Activated CD8-positive, alpha-beta memory T cell treated with anti-CD3 and anti-CD28 coated beads for 48 hours (primary cell): ENCODE measurements around the gene THSD4.
"Not testable (repeated sequence)": the region's sequence is repeated elsewhere in the genome, so short reads cannot be mapped to it uniquely, and the experiment has no call there.

Experiments
- DNase-seq, 3 experiments: peaks; one replicate each; pipeline ENCODE4 v3.0.0-alpha.2; 2020; ENCODE audit warnings: low read depth in 2 of 3, low spot score in 2 of 3

The THSD4 gene

GRCh38 chr15:71414853-71415252 lies 299.6 kb downstream of the THSD4 start:
- DNase-seq: no peak

- no peak for DNase-seq
Observed at GRCh38 chr15:71422530-71423259, 307.4 kb downstream of the THSD4 start.

DNA sequence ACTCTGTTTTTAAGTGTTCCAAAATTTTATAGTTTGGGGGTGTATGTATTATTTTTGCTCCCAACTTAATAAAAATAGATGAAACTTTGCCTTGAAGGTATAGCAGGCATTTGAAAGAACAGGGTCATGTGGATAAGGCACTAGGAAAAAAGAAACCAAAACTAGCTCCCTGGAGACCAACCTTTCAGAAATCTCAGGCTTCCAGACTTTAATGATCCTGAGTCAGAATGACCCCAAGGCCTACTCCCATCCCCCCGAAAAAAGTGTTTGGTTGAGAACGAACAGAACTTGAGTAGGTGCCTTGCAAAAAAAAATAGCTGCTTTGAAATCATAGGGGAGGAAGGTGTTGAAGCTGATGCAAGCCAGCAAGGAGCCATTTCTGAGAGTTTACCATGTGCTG lies 309.5 kb downstream of the THSD4 start:
- no peak for DNase-seq

GRCh38 chr15:71425388-71425787 lies 310.1 kb downstream of the THSD4 start:
- no peak for DNase-seq

DNA sequence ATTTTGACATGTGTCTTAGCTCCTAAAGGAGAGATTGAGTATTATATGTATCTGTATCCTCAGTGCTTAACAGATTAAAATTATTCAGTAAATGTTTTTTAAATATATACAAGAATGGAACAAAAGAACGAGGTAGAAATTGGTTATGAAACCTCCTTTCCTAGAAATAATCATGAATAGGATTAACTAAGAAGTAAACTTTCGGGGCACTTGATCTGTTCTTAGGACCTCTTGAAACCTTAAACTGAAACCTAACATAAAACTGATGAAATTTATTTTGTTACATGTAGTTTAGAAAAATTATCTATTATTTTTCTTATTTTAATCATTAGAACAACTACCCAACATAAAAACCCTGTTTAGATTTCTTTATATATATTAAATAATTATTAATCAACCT lies 311.5 kb downstream of the THSD4 start:
- DNase-seq: no peak

- no peak for DNase-seq
Observed at GRCh38 chr15:71430782-71431181, 315.5 kb downstream of the THSD4 start.

- DNase-seq: no peak
Observed at GRCh38 chr15:71431343-71432336, 316.4 kb downstream of the THSD4 start.

DNA sequence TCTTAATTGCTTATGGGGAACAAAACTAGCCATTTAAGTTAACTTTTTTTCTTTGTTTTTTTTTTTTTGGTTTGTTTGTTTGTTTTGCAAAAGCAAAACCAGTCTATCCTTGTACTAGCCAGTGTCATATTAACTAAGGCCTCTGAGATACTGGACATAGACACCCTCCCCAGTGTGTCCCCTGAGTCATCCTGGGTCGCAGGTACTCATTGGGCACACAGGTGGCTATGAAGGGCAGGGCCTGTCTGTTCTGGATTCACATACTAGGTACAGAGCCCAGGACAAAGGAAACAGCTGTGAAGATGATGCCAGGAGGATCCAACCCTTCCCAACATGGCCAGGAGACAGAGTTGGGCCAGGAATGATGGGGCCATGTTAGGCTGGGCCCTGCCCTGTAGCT lies 318.1 kb downstream of the THSD4 start:
- DNase-seq: no peak

GRCh38 chr15:71434774-71435173 lies 319.5 kb downstream of the THSD4 start:
- no peak for DNase-seq

- no peak for DNase-seq
Observed at GRCh38 chr15:71435552-71435951, 320.3 kb downstream of the THSD4 start.

GRCh38 chr15:71436854-71437253 lies 321.6 kb downstream of the THSD4 start:
- no peak for DNase-seq

DNA sequence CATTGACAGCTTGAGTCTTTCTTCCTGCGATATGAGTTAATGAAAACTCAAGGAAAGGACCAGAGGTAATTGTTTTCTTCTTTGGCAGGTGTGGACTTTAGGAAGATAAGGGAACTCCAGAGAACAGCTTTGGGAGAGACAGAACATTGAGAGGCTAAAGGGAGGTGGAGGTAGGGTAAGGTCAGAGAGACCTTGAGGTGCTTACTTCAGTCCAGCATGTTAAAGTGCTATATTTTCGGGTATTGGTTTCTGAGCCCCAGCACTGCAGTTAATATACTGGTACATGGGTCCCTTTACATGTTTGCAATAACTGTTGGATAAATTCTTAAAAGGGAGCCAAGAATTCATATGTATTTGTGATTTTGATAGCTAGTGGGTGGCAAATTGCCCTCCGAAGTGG lies 322.1 kb downstream of the THSD4 start:
- DNase-seq: no peak

- DNase-seq: no peak
Observed at GRCh38 chr15:71437919-71438318, 322.6 kb downstream of the THSD4 start.

- not testable (repeated sequence) for DNase-seq
Observed at GRCh38 chr15:71439478-71439877, 324.2 kb downstream of the THSD4 start.

GRCh38 chr15:71440489-71441110 lies 325.3 kb downstream of the THSD4 start:
- DNase-seq: no peak

DNA sequence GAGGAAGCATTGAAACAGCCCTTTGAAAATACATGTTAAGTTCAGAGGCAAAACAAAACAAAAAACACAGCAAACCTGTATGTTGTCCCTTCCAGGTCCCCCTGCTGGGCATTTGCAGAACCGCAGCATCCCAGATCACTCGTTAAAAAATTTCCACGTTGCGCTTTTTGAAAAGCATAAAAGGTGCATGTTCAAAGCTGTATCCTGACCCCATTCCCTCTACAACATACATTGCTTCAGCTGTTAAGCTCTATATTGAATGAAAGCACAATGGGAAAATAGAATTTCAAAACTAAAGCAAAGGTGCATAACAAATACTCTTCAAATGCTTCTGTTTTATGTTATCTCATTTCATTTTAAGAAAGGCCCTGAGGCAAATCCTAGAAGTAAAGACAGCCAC lies 328.3 kb downstream of the THSD4 start:
- peak in 2 of 3 experiments; percentile 2 to 20 for DNase-seq

DNA sequence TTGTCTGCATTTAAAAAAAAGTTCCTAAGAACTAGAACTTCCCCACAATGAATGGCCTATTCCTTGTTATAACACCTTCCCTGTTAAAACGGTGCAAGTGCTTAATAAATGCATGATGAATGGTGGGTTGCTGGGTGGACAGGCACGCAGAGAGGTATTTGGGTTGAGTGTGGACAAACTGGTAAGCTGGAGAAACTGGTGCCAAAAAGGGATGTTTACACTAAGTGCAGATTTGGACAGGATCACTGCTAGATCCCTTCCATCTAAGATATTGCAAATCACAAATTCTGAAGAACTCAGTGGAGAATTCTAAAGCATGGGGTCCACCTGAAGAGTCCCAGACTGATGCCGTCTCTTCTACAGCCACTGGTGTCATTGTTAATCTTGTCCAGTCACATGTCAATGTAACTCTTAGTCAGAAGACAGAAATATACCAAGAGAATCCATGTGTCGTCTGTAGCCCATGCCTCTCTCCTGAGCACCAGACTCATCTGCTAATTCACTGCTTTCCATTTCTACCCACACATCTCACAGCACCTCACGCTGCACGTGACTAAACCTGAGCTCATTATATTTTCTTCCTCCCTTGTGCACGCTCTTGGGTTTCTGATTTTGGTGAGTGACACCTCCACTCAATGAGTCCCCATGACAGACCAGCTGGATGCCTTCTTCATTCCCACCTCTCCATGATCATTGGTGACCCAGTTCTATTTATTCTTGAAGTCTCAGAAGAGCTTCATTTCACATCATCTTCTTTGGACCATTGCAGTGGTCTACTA lies 328.9 kb downstream of the THSD4 start:
- no peak for DNase-seq

DNA sequence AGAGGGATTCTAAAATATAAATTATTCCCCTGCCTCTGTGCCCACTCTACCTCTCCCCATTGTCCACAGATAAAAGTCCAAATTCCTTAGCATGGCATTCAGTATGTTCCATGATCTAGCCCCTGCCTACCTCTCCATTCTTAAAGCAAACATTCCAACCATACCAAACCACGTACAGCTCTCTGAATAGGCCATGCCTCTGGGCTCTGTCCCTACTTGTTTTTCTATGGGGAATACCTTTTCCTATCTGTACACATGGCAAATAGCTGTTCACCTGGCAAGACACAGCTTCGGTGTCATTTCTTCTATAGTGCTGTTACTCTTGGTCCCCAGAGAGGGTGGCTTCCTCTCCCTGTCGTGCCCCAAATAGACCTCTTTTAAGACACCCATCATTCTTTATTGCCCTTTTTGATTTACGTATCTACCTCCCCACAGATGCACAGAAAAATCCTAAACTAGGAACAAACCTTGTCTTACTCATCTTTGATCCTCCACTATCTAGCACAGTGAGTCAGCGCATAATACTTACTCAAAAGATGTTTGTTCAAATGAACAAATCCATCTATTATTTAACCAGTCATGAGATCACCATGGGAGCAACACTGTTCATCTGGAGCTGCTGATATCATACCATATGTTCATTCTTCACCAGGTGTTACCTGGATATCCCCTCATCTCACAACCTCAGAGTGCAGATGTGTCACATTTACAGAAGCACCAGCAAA lies 329.8 kb downstream of the THSD4 start:
- no peak for DNase-seq

- DNase-seq: no peak
Observed at GRCh38 chr15:71447328-71448250, 332.3 kb downstream of the THSD4 start.
